Stimulated activated memory B cell treated with anti-CD40 and anti-IgM and Interleukin-4, amounts not matched to agents 10 μg/mL and 1 μg/mL and 100 μg/mL, for 72 hours (primary cell): Measurements from ENCODE around the gene MOCS1.

Experiments used
- ATAC-seq: fragments of 150-1000 bp; cut with Tn5 transposase; 2 replicates; pipeline ENCODE4 v1.10.0; 2021
- H3K27ac Mint-ChIP-seq: one replicate; pipeline ENCODE4 v1.8.0; 2022; ENCODE audit warnings: mild to moderate bottlenecking, mixed read lengths
- H3K27me3 Mint-ChIP-seq: one replicate; pipeline ENCODE4 v1.8.0; 2022; ENCODE audit warnings: mixed read lengths
- H3K36me3 Mint-ChIP-seq: one replicate; pipeline ENCODE4 v1.8.0; 2022; ENCODE audit warnings: mixed read lengths
- H3K4me1 Mint-ChIP-seq: one replicate; pipeline ENCODE4 v1.8.0; 2022; ENCODE audit warnings: mixed read lengths
- H3K4me3 Mint-ChIP-seq: one replicate; pipeline ENCODE4 v1.8.0; 2022; ENCODE audit warnings: mild to moderate bottlenecking, moderate library complexity, mixed read lengths
- H3K9me3 Mint-ChIP-seq: one replicate; pipeline ENCODE4 v1.8.0; 2022; ENCODE audit warnings: mixed read lengths

MOCS1 gene

GRCh38 chr6:39958947-39959346 lies 24.7 kb upstream of the MOCS1 start:
- Mint-ChIP-seq H3K4me3 (no peak overlapping the region), H3K4me1 (no peaks in the 10 kb centered on the region), H3K36me3 (no peaks in the 10 kb centered on the region), H3K9me3 (peaks cover 2% of the 10 kb centered on the region), H3K27me3 (peaks cover 18% of the 10 kb centered on the region), H3K27ac (no peak overlapping the region)
- ATAC-seq = no peak

GRCh38 chr6:39956936-39957335 lies 22.7 kb upstream of the MOCS1 start:
- no peak for ATAC-seq
- Mint-ChIP-seq H3K9me3 (peaks cover 2% of the 10 kb centered on the region), H3K27me3 (peaks cover 10% of the 10 kb centered on the region), H3K4me3 (no peak overlapping the region), H3K27ac (no peak overlapping the region), H3K4me1 (no peaks in the 10 kb centered on the region), H3K36me3 (no peaks in the 10 kb centered on the region)

- Mint-ChIP-seq H3K4me1 (no peaks in the 10 kb centered on the region), H3K9me3 (no peaks in the 10 kb centered on the region), H3K36me3 (no peaks in the 10 kb centered on the region), H3K27me3 (no peaks in the 10 kb centered on the region), H3K4me3 (no peak overlapping the region), H3K27ac (no peak overlapping the region)
- no peak for ATAC-seq
Measured at GRCh38 chr6:39953076-39953618, 18.9 kb upstream of the MOCS1 start.

GRCh38 chr6:39952167-39952566 lies 17.9 kb upstream of the MOCS1 start:
- Mint-ChIP-seq H3K4me3 (no peak overlapping the region), H3K9me3 (no peaks in the 10 kb centered on the region), H3K36me3 (no peaks in the 10 kb centered on the region), H3K27ac (no peak overlapping the region), H3K4me1 (no peaks in the 10 kb centered on the region), H3K27me3 (no peaks in the 10 kb centered on the region)
- no peak for ATAC-seq

GRCh38 chr6:39951716-39952115 lies 17.5 kb upstream of the MOCS1 start:
- Mint-ChIP-seq H3K27me3 (no peaks in the 10 kb centered on the region), H3K4me1 (no peaks in the 10 kb centered on the region), H3K4me3 (no peak overlapping the region), H3K36me3 (no peaks in the 10 kb centered on the region), H3K27ac (no peak overlapping the region), H3K9me3 (no peaks in the 10 kb centered on the region)
- ATAC-seq = no peak

GRCh38 chr6:39951191-39951590 lies 16.9 kb upstream of the MOCS1 start:
- H3K4me3 Mint-ChIP-seq = no peak overlapping the region
- H3K4me1 Mint-ChIP-seq = no peaks in the 10 kb centered on the region
- no peak overlapping the region for H3K27ac Mint-ChIP-seq
- H3K36me3 Mint-ChIP-seq = no peaks in the 10 kb centered on the region
- no peak for ATAC-seq
- no peaks in the 10 kb centered on the region for H3K9me3 Mint-ChIP-seq
- no peaks in the 10 kb centered on the region for H3K27me3 Mint-ChIP-seq

GRCh38 chr6:39950125-39950720 lies 16.0 kb upstream of the MOCS1 start:
- H3K9me3 Mint-ChIP-seq = no peaks in the 10 kb centered on the region
- no peaks in the 10 kb centered on the region for H3K27me3 Mint-ChIP-seq
- no peaks in the 10 kb centered on the region for H3K36me3 Mint-ChIP-seq
- H3K4me1 Mint-ChIP-seq = no peaks in the 10 kb centered on the region
- no peak overlapping the region for H3K27ac Mint-ChIP-seq
- ATAC-seq = no peak
- H3K4me3 Mint-ChIP-seq = no peak overlapping the region

- Mint-ChIP-seq H3K36me3 (no peaks in the 10 kb centered on the region), H3K9me3 (no peaks in the 10 kb centered on the region), H3K4me1 (no peaks in the 10 kb centered on the region), H3K27ac (no peak overlapping the region), H3K4me3 (no peak overlapping the region), H3K27me3 (no peaks in the 10 kb centered on the region)
- ATAC-seq = no peak
Measured at GRCh38 chr6:39948199-39948791, 14.0 kb upstream of the MOCS1 start.

GRCh38 chr6:39947611-39948068 lies 13.4 kb upstream of the MOCS1 start:
- Mint-ChIP-seq H3K9me3 (no peaks in the 10 kb centered on the region), H3K4me3 (no peak overlapping the region), H3K36me3 (no peaks in the 10 kb centered on the region), H3K27ac (no peak overlapping the region), H3K4me1 (no peaks in the 10 kb centered on the region), H3K27me3 (no peaks in the 10 kb centered on the region)
- no peak for ATAC-seq

- Mint-ChIP-seq H3K9me3 (no peaks in the 10 kb centered on the region), H3K27me3 (no peaks in the 10 kb centered on the region), H3K4me1 (no peaks in the 10 kb centered on the region), H3K4me3 (no peak overlapping the region), H3K27ac (no peak overlapping the region), H3K36me3 (no peaks in the 10 kb centered on the region)
- ATAC-seq = no peak
Measured at GRCh38 chr6:39945626-39946025, 11.4 kb upstream of the MOCS1 start.

GRCh38 chr6:39942903-39943580 lies 8.8 kb upstream of the MOCS1 start:
- H3K36me3 Mint-ChIP-seq = no peaks in the 10 kb centered on the region
- no peaks in the 10 kb centered on the region for H3K4me1 Mint-ChIP-seq
- no peak for ATAC-seq
- no peak overlapping the region for H3K27ac Mint-ChIP-seq
- H3K4me3 Mint-ChIP-seq = no peak overlapping the region
- H3K27me3 Mint-ChIP-seq = no peaks in the 10 kb centered on the region
- H3K9me3 Mint-ChIP-seq = no peaks in the 10 kb centered on the region

GRCh38 chr6:39941820-39942219 lies 7.6 kb upstream of the MOCS1 start:
- Mint-ChIP-seq H3K4me1 (no peaks in the 10 kb centered on the region), H3K9me3 (no peaks in the 10 kb centered on the region), H3K27me3 (peaks cover 11% of the 10 kb centered on the region), H3K36me3 (no peaks in the 10 kb centered on the region), H3K27ac (no peak overlapping the region), H3K4me3 (no peak overlapping the region)
- ATAC-seq = no peak

GRCh38 chr6:39941138-39941537 lies 6.9 kb upstream of the MOCS1 start:
- Mint-ChIP-seq H3K9me3 (no peaks in the 10 kb centered on the region), H3K36me3 (no peaks in the 10 kb centered on the region), H3K27me3 (peaks cover 14% of the 10 kb centered on the region), H3K4me3 (no peak overlapping the region), H3K4me1 (no peaks in the 10 kb centered on the region), H3K27ac (no peak overlapping the region)
- no peak for ATAC-seq

- Mint-ChIP-seq H3K27ac (no peak overlapping the region), H3K4me1 (no peaks in the 10 kb centered on the region), H3K27me3 (peaks cover 25% of the 10 kb centered on the region), H3K4me3 (no peak overlapping the region), H3K9me3 (no peaks in the 10 kb centered on the region), H3K36me3 (no peaks in the 10 kb centered on the region)
- no peak for ATAC-seq
Measured at GRCh38 chr6:39938773-39939654, 4.8 kb upstream of the MOCS1 start.

- H3K4me3 Mint-ChIP-seq = no peak overlapping the region
- no peaks in the 10 kb centered on the region for H3K9me3 Mint-ChIP-seq
- no peaks in the 10 kb centered on the region for H3K4me1 Mint-ChIP-seq
- no peak overlapping the region for H3K27ac Mint-ChIP-seq
- ATAC-seq = no peak
- H3K36me3 Mint-ChIP-seq = no peaks in the 10 kb centered on the region
- peaks cover 25% of the 10 kb centered on the region for H3K27me3 Mint-ChIP-seq
Measured at GRCh38 chr6:39937686-39938333, 3.5 kb upstream of the MOCS1 start.
